ENCODE data around the gene RHOB. TPM values are rescaled to one million over a fixed set of nuclear protein-coding genes. Genes with fewer than 3 reads are reported as not detected.

RHOB gene
- total RNA-seq, 2 experiments from 2014 or later, result 25.9 to 26.6 TPM

- Histone ChIP-seq H3K36me3 (ENCODE audit: insufficient read depth, low read length) (no peaks in the 10 kb centered on the region), H3K27ac (ENCODE audit: low read depth in 1 of 2, low read length in 2 of 2) (no peak overlapping the region), H3K9me3 (ENCODE audit: control insufficient read depth in 1 of 2, insufficient read depth in 1 of 2, low read length in 2 of 2) (peaks cover 0 to 7% of the 10 kb centered on the region in 2 experiments), H3K4me3 (ENCODE audit: low read length) (no peak overlapping the region), H3K4me1 (ENCODE audit: insufficient read depth, low read length) (peaks cover 9% of the 10 kb centered on the region), H3K27me3 (ENCODE audit: control insufficient read depth in 1 of 2, insufficient read depth in 2 of 2, low read length in 2 of 2) (peaks cover 10 to 11% of the 10 kb centered on the region in 2 experiments)
- no peak for ATAC-seq (ENCODE audit: poor library complexity)
- CTCF ChIA-PET, result no interaction called here
- Mint-ChIP-seq H3K27ac (no peak overlapping the region), H3K27me3 (peaks cover 40% of the 10 kb centered on the region), H3K9me3 (no peaks in the 10 kb centered on the region), H3K36me3 (ENCODE audit: low read depth) (no peaks in the 10 kb centered on the region), H3K4me1 (ENCODE audit: low read depth) (no peaks in the 10 kb centered on the region), H3K4me3 (no peak overlapping the region)
- no peak for DNase-seq
- POLR2A ChIA-PET, result no interaction called here
- intact Hi-C loops (cut with DNase I, micrococcal nuclease), result no loop called here
- TF ChIP-seq CTCF (IDR thresholded peaks at IDR 0.05), result no peak
Observed at GRCh38 chr2:20451761-20452499, 5.1 kb downstream of the RHOB start.

GRCh38 chr2:20452551-20452950 is 5.7 kb downstream of the RHOB start:
- no peak for TF ChIP-seq CTCF (IDR thresholded peaks at IDR 0.05)
- peaks cover 44% of the 10 kb centered on the region for H3K27me3 Mint-ChIP-seq
- DNase-seq (peak in 1 of 14 experiments; percentile 7), ATAC-seq (ENCODE audit: poor library complexity) (no peak)
- no peaks in the 10 kb centered on the region for H3K4me1 Mint-ChIP-seq (ENCODE audit: low read depth)
- peaks cover 0 to 6% of the 10 kb centered on the region in 2 experiments for H3K9me3 ChIP-seq (ENCODE audit: control insufficient read depth in 1 of 2, insufficient read depth in 1 of 2, low read length in 2 of 2)
- no peaks in the 10 kb centered on the region for H3K36me3 Mint-ChIP-seq (ENCODE audit: low read depth)
- H3K9me3 Mint-ChIP-seq, result no peaks in the 10 kb centered on the region
- H3K4me3 Mint-ChIP-seq, result no peak overlapping the region
- no peaks in the 10 kb centered on the region for H3K36me3 ChIP-seq (ENCODE audit: insufficient read depth, low read length)
- intact Hi-C loops (cut with DNase I, micrococcal nuclease), result no loop called here
- peaks cover 6% of the 10 kb centered on the region for H3K4me1 ChIP-seq (ENCODE audit: insufficient read depth, low read length)
- H3K27me3 ChIP-seq (ENCODE audit: control insufficient read depth in 1 of 2, insufficient read depth in 2 of 2, low read length in 2 of 2), result peaks cover 10 to 11% of the 10 kb centered on the region in 2 experiments
- no peak overlapping the region for H3K27ac ChIP-seq (ENCODE audit: low read depth in 1 of 2, low read length in 2 of 2)
- no peak overlapping the region for H3K4me3 ChIP-seq (ENCODE audit: low read length)
- CTCF ChIA-PET, result no interaction called here
- no peak overlapping the region for H3K27ac Mint-ChIP-seq
- POLR2A ChIA-PET, result no interaction called here

DNA sequence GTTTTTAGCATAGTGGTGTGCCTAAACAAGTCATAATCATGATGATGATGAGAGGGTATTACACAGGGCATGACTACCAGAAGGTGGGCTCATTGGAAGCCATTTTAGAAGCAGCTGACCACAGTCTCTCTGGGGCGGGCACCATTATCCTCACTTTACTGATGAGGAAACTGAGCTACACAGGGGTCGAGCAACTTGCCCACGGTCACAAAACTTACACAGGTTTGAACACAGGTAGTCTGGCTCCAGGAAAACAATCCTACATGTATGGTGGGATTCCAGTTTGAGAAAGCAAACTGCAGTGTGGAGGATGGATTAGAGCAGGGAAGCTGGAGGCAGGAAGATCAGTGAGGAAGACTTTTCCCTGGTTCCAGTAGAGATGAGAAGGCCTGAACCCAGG is 6.2 kb downstream of the RHOB start:
- TF ChIP-seq CTCF (IDR thresholded peaks at IDR 0.05), result no peak
- Mint-ChIP-seq H3K27ac (no peak overlapping the region), H3K27me3 (peaks cover 44% of the 10 kb centered on the region), H3K4me3 (no peak overlapping the region), H3K36me3 (ENCODE audit: low read depth) (no peaks in the 10 kb centered on the region), H3K9me3 (no peaks in the 10 kb centered on the region), H3K4me1 (ENCODE audit: low read depth) (no peaks in the 10 kb centered on the region)
- H3K27me3 ChIP-seq (ENCODE audit: control insufficient read depth in 1 of 2, insufficient read depth in 2 of 2, low read length in 2 of 2), result peaks cover 8 to 15% of the 10 kb centered on the region in 2 experiments
- no peak for DNase-seq
- H3K27ac ChIP-seq (ENCODE audit: low read depth in 1 of 2, low read length in 2 of 2), result no peak overlapping the region
- H3K4me1 ChIP-seq (ENCODE audit: insufficient read depth, low read length), result peaks cover under 1% of the 10 kb centered on the region
- ATAC-seq (ENCODE audit: poor library complexity), result no peak
- intact Hi-C loops (cut with DNase I, micrococcal nuclease), result no loop called here
- no peak overlapping the region for H3K4me3 ChIP-seq (ENCODE audit: low read length)
- CTCF ChIA-PET, result no interaction called here
- H3K9me3 ChIP-seq (ENCODE audit: control insufficient read depth in 1 of 2, insufficient read depth in 1 of 2, low read length in 2 of 2), result peaks cover 0 to under 1% of the 10 kb centered on the region in 2 experiments
- H3K36me3 ChIP-seq (ENCODE audit: insufficient read depth, low read length), result no peaks in the 10 kb centered on the region
- POLR2A ChIA-PET, result no interaction called here
